Stimulated activated naive CD8-positive, alpha-beta T cell treated with anti-CD3 and anti-CD28 coated beads, Interleukin-15, Interleukin-2, amounts not matched to agents 100 ng/mL and 50 ng/mL, for 24 hours (primary cell): ENCODE measurements around the gene KREMEN1.

ENCODE experiments used
- H3K27ac Mint-ChIP-seq: one replicate; pipeline ENCODE4 v1.8.0; 2021; ENCODE audit warnings: mild to moderate bottlenecking, mixed read lengths
- H3K27me3 Mint-ChIP-seq: one replicate; pipeline ENCODE4 v1.8.0; 2021; ENCODE audit warnings: mixed read lengths
- H3K36me3 Mint-ChIP-seq: one replicate; pipeline ENCODE4 v1.8.0; 2021; ENCODE audit warnings: low read depth, mixed read lengths
- H3K4me1 Mint-ChIP-seq: one replicate; pipeline ENCODE4 v1.8.0; 2021; ENCODE audit warnings: low read depth, mixed read lengths
- H3K4me3 Mint-ChIP-seq: one replicate; pipeline ENCODE4 v1.8.0; 2021; ENCODE audit warnings: mild to moderate bottlenecking, mixed read lengths
- H3K9me3 Mint-ChIP-seq: one replicate; pipeline ENCODE4 v1.8.0; 2021; ENCODE audit warnings: mixed read lengths

The KREMEN1 gene

GRCh38 chr22:29207243-29207550, 134.4 kb downstream of the KREMEN1 start:
- H3K36me3 Mint-ChIP-seq, result no peaks in the 10 kb centered on the region
- H3K9me3 Mint-ChIP-seq, result no peaks in the 10 kb centered on the region
- peaks cover 32% of the 10 kb centered on the region for H3K4me1 Mint-ChIP-seq
- H3K4me3 Mint-ChIP-seq, result no peak overlapping the region
- H3K27me3 Mint-ChIP-seq, result peaks cover 37% of the 10 kb centered on the region
- no peak overlapping the region for H3K27ac Mint-ChIP-seq

DNA sequence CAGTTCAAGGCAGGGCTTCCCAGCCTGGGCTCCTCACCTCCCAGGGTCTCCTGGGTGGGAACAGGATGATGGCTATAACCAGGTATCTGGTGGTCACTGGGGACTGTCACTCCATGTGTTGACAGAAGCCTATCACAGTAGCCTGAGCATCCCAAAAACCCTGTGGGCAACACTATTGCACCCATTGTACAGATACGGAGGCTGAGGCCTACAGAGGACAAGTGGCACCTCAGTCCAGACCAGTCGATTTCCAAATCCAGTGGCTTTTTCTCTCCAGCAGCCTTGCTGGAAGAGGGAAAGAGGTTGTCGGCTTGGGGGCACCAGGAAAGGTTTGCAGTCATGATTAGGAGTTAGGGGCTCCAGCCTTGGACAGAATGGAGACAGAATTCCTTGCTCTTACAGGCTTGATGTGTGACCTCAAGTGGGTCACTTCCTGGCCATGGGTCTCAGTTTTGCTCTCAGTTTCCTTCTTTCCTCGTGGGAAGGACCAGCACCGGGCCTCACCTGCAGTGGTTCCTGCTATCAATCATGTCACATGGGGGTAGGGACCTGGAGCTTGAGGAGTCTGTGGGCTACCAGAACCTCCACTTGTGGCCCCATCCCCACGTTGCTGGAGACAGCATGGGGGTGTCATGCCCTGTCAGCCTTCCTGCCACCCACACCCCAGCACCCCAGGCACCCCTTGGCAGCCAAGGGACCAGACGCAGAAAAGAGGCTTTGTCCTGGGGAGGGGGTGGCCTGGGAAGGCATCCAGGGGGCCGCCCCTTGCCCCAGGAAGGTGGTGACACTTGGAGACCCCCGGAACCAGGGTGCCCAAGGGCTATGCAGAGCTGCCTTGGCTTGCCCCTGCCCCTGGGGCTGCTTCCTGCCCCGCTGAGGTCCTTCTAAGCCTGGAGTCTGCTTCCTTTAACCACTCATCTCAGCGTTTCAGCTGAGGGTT, 135.0 kb downstream of the KREMEN1 start:
- Mint-ChIP-seq H3K27ac (no peak overlapping the region), H3K4me3 (no peak overlapping the region), H3K27me3 (peaks cover 37% of the 10 kb centered on the region), H3K4me1 (peaks cover 26% of the 10 kb centered on the region), H3K36me3 (no peaks in the 10 kb centered on the region), H3K9me3 (no peaks in the 10 kb centered on the region)

- Mint-ChIP-seq H3K27ac (no peak overlapping the region), H3K4me1 (peaks cover 19% of the 10 kb centered on the region), H3K9me3 (no peaks in the 10 kb centered on the region), H3K36me3 (no peaks in the 10 kb centered on the region), H3K4me3 (no peak overlapping the region), H3K27me3 (peaks cover 32% of the 10 kb centered on the region)
Observed at GRCh38 chr22:29208502-29208862, 135.6 kb downstream of the KREMEN1 start.

DNA sequence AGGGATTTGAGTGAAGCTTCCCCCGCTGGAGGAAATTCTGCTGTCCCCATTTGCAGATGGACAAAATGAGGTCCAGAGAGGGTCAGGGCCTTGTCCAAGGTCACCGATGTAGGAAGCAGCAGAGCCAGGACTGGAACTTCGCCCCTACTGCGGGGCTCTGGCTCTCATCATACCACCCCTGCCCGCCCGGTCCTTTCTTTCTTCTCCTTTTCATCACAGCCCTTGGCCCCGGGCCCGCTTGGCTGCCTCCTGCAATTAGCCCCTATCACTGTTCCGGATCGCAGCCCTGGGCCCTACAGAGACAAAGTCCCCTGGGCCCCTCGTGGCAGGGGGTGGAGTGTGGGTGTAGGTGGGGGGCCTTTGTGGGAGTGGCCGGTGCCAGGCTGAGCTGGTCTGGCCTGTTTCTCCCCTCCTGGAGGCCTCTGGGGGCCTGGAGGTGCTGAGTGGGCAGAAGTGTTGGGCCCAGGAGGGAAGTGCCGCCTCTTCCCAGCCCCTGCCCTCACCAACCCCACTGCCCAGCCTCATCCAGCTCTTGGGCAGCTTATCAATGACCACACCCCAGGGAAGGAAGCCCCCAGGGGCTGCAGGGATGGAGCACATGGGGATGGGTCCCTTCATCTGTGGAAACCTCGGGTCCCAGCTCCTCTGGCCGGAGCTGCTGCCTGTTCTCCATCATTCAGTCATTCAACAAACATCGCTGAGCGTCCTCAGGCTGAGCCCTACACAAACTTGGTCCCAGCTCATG, 136.2 kb downstream of the KREMEN1 start:
- Mint-ChIP-seq H3K4me1 (peaks cover 16% of the 10 kb centered on the region), H3K36me3 (no peaks in the 10 kb centered on the region), H3K27me3 (peaks cover 32% of the 10 kb centered on the region), H3K4me3 (no peak overlapping the region), H3K27ac (no peak overlapping the region), H3K9me3 (no peaks in the 10 kb centered on the region)

GRCh38 chr22:29209624-29209929, 136.7 kb downstream of the KREMEN1 start:
- H3K36me3 Mint-ChIP-seq, result no peaks in the 10 kb centered on the region
- no peak overlapping the region for H3K27ac Mint-ChIP-seq
- H3K27me3 Mint-ChIP-seq, result peaks cover 31% of the 10 kb centered on the region
- H3K4me1 Mint-ChIP-seq, result peaks cover 14% of the 10 kb centered on the region
- no peak overlapping the region for H3K4me3 Mint-ChIP-seq
- no peaks in the 10 kb centered on the region for H3K9me3 Mint-ChIP-seq

- no peak overlapping the region for H3K4me3 Mint-ChIP-seq
- H3K4me1 Mint-ChIP-seq, result peaks cover 6% of the 10 kb centered on the region
- H3K27me3 Mint-ChIP-seq, result peaks cover 22% of the 10 kb centered on the region
- no peak overlapping the region for H3K27ac Mint-ChIP-seq
- no peaks in the 10 kb centered on the region for H3K9me3 Mint-ChIP-seq
- no peaks in the 10 kb centered on the region for H3K36me3 Mint-ChIP-seq
Observed at GRCh38 chr22:29211066-29211465, 138.2 kb downstream of the KREMEN1 start.

GRCh38 chr22:29211466-29211865, 138.6 kb downstream of the KREMEN1 start:
- peaks cover 19% of the 10 kb centered on the region for H3K27me3 Mint-ChIP-seq
- H3K4me3 Mint-ChIP-seq, result no peak overlapping the region
- no peak overlapping the region for H3K27ac Mint-ChIP-seq
- peaks cover 2% of the 10 kb centered on the region for H3K4me1 Mint-ChIP-seq
- no peaks in the 10 kb centered on the region for H3K36me3 Mint-ChIP-seq
- H3K9me3 Mint-ChIP-seq, result no peaks in the 10 kb centered on the region

DNA sequence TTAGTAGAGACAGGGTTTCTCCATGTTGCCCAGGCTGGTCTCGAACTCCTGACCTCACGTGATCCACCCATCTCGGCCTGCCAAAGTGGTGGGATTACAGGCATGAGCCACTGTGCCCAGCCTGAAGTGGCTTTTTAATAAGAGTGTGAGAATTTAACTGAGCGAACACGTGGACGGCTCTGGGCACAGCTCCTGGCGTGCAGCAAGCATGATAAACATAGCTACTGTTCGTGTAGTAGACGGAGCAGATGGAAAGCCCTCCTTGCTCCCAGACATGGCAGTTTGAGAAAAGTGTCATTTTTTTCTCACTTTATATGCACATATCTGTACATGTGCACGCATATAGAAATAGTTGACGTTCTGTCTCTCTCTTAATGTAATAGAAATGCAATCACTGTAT, 139.9 kb downstream of the KREMEN1 start:
- H3K36me3 Mint-ChIP-seq, result no peaks in the 10 kb centered on the region
- H3K9me3 Mint-ChIP-seq, result no peaks in the 10 kb centered on the region
- no peak overlapping the region for H3K4me3 Mint-ChIP-seq
- no peaks in the 10 kb centered on the region for H3K4me1 Mint-ChIP-seq
- H3K27ac Mint-ChIP-seq, result no peak overlapping the region
- H3K27me3 Mint-ChIP-seq, result peaks cover 8% of the 10 kb centered on the region

DNA sequence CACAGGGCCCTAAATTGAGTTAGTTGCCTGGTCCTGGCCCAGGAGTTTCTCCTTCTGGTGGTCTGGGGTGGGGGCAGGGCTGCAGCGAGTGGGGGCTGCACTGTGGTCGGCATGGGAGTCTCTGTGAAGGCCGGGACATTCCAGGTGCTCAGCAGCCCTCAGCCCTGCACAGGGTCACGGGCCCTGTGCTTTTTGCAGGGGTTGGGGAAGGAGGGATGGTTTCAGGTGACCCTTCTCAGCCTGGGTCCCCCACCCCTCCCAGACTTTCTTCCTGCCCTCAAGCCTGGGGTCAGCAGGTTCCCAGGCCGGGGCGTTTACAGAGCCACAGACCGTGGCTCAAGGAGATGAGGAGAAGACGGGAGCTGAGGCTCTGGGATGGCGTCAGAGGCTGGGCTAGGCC, 140.7 kb downstream of the KREMEN1 start:
- no peaks in the 10 kb centered on the region for H3K36me3 Mint-ChIP-seq
- no peaks in the 10 kb centered on the region for H3K4me1 Mint-ChIP-seq
- peaks cover 5% of the 10 kb centered on the region for H3K27me3 Mint-ChIP-seq
- no peak overlapping the region for H3K4me3 Mint-ChIP-seq
- no peak overlapping the region for H3K27ac Mint-ChIP-seq
- H3K9me3 Mint-ChIP-seq, result no peaks in the 10 kb centered on the region

- Mint-ChIP-seq H3K9me3 (no peaks in the 10 kb centered on the region), H3K4me1 (no peaks in the 10 kb centered on the region), H3K36me3 (no peaks in the 10 kb centered on the region), H3K27ac (no peak overlapping the region), H3K27me3 (peaks cover 5% of the 10 kb centered on the region), H3K4me3 (no peak overlapping the region)
Observed at GRCh38 chr22:29214232-29214631, 141.4 kb downstream of the KREMEN1 start.

DNA sequence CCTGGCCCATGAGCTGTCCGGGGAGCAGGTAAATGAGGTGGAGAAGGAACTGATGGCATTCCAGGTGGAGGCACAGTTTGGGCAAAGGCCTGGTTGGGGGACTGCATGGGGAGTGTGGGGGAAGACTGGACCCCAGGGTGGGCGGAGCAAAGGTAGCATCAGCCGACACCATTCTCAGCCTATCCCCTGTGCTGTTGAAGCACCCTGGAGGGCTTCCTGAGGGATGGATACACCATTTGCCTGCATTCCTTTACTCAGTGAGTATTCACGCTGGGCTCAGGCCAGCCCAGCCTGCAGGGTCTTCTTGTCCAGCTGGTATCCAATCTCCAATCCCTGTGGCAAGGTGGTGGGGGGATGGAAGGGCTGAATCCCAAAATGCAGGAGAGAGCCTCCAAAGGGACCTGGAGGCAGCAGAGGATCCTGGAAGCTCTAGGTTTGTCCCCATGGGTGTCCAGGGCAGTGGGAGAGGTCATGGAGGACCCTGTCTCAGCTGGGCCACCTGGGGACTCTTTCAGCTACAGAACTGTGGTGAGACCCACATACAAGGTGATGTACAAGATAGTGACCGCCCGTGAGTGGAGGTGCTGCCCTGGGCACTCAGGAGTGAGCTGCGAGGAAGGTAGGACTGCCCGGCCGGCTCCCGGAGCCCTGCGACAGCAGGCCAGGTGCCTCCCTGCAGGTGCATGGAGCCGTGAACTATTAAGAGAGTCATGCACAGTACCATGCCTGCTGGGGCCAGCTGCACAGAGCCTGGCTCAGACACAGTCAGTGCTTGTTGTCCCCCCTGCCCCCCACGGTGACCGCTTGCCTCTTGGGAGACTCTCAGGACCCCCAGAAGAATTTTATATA, 142.4 kb downstream of the KREMEN1 start:
- H3K9me3 Mint-ChIP-seq, result no peaks in the 10 kb centered on the region
- peaks cover 5% of the 10 kb centered on the region for H3K27me3 Mint-ChIP-seq
- no peaks in the 10 kb centered on the region for H3K4me1 Mint-ChIP-seq
- H3K27ac Mint-ChIP-seq, result no peak overlapping the region
- H3K36me3 Mint-ChIP-seq, result no peaks in the 10 kb centered on the region
- no peak overlapping the region for H3K4me3 Mint-ChIP-seq

DNA sequence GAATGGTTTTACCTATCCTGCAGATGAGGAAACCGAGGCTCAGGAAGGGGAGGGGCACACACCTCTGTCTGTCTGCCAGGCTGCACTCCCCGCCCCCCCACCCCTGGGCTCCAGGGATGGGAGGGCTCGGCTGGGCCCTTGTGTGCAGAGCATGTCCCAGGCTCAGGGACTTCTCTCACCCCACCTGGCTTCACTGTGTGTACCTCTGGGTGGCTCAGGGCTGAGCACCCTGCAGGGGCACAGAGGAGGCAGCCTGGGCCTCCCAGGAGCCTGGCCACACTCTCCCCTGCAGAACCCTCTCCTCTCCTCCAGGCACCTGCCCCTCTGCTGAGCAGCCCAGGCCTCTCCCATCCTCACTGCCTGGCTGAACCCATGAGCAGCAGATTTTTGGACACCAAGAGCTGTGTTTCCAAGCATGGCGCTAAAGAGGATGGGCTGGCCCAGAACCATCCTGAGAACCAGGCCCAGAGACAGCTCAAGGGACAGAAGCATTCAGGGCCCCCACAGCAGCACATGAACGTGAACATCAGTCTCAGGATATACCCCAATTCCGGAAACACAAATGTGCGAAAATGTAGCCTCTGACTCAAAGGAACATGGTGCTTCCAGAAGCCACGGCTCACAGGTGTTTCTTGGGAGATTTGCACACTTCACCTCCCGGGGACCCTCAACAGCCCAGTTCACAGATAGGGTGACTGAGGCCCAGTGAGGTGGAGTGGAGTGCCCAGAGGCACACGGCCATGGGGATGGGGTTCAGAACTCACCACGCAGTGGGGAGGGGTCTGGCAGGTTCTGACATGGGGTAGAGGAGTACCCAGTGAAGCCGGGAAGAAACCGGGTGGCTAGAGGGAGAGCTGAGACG, 143.4 kb downstream of the KREMEN1 start:
- Mint-ChIP-seq H3K4me3 (no peak overlapping the region), H3K27me3 (peaks cover 5% of the 10 kb centered on the region), H3K27ac (no peak overlapping the region), H3K4me1 (no peaks in the 10 kb centered on the region), H3K9me3 (no peaks in the 10 kb centered on the region), H3K36me3 (no peaks in the 10 kb centered on the region)

DNA sequence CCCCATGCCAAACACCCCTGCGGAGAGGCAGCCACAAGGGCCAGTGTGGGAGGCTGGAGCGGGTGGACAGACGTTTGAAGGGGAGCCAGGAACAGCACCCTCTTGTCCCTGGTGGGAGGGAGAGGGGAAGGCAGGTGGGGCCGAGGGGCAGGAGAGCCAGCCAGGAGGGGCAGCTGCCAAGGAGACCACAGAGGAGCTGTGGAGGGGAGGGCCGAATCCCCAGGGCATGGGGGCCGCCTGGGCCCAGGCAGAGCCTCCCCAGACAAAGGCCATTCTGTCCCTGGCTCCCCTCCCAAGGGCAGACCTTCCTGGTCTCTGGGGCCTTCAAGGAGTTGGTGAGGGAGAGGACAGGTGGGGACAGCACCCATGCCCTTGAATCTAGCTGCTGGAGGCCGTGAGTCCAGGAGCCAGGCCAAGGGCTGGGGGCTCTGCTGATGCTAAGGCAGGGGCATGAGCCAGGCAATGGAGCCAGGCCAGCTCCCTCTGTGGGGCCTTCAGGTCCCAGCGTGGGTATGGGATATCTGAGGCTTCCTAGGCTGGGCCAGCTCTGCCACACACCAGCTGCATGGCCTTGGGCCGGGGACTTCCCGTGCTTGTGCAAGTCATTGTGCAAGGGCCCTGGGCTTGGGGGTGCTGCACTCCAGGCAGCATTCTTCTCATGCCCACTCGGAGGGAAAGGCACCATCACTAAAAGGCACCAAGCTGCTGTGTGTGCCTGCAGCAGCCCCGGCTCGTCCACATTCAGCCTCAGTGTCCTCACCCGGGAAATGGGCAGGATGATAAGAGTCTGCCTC, 144.2 kb downstream of the KREMEN1 start:
- Mint-ChIP-seq H3K27ac (no peak overlapping the region), H3K36me3 (no peaks in the 10 kb centered on the region), H3K4me3 (no peak overlapping the region), H3K9me3 (no peaks in the 10 kb centered on the region), H3K27me3 (peaks cover 5% of the 10 kb centered on the region), H3K4me1 (no peaks in the 10 kb centered on the region)
